ENCODE measurements around the gene RASGEF1B.
"Not testable (repeated sequence)": the region's sequence is repeated elsewhere in the genome, so short reads cannot be mapped to it uniquely, and the experiment has no call there.

The RASGEF1B gene

GRCh38 chr4:81429607-81430006 is 42.1 kb downstream of the RASGEF1B start:
- DNase-seq (ENCODE audit: low spot score): no peak

GRCh38 chr4:81429031-81429430 is 42.7 kb downstream of the RASGEF1B start:
- no peak for DNase-seq (ENCODE audit: low spot score)

- no peak for DNase-seq (ENCODE audit: low spot score)
Measured at GRCh38 chr4:81428002-81428401, 43.7 kb downstream of the RASGEF1B start.

- DNase-seq (ENCODE audit: low spot score): no peak
Measured at GRCh38 chr4:81427344-81427821, 44.3 kb downstream of the RASGEF1B start.

- DNase-seq (ENCODE audit: low spot score): no peak
Measured at GRCh38 chr4:81426770-81427289, 44.9 kb downstream of the RASGEF1B start.

GRCh38 chr4:81424816-81425755 is 46.6 kb downstream of the RASGEF1B start:
- DNase-seq (ENCODE audit: low spot score): no peak

- no peak for DNase-seq (ENCODE audit: low spot score)
Measured at GRCh38 chr4:81424336-81424735, 47.4 kb downstream of the RASGEF1B start.

- DNase-seq (ENCODE audit: low spot score): no peak
Measured at GRCh38 chr4:81422595-81422994, 49.1 kb downstream of the RASGEF1B start.

GRCh38 chr4:81421346-81422218 is 50.1 kb downstream of the RASGEF1B start:
- DNase-seq (ENCODE audit: low spot score): no peak

- no peak for DNase-seq (ENCODE audit: low spot score)
Measured at GRCh38 chr4:81418572-81418971, 53.1 kb downstream of the RASGEF1B start.

- DNase-seq (ENCODE audit: low spot score): no peak
Measured at GRCh38 chr4:81412946-81413495, 58.7 kb downstream of the RASGEF1B start.

- no peak for DNase-seq (ENCODE audit: low spot score)
Measured at GRCh38 chr4:81410680-81411079, 61.0 kb downstream of the RASGEF1B start.

- DNase-seq (ENCODE audit: low spot score): no peak
Measured at GRCh38 chr4:81409836-81410235, 61.9 kb downstream of the RASGEF1B start.

GRCh38 chr4:81408341-81408740 is 63.4 kb downstream of the RASGEF1B start:
- DNase-seq (ENCODE audit: low spot score): no peak

- DNase-seq (ENCODE audit: low spot score): no peak
Measured at GRCh38 chr4:81407726-81408125, 64.0 kb downstream of the RASGEF1B start.

GRCh38 chr4:81406481-81406880 is 65.2 kb downstream of the RASGEF1B start:
- DNase-seq (ENCODE audit: low spot score): not testable (repeated sequence)

- DNase-seq (ENCODE audit: low spot score): peak; percentile 65
Measured at GRCh38 chr4:81405900-81406401, 65.8 kb downstream of the RASGEF1B start.

GRCh38 chr4:81404741-81405140 is 67.0 kb downstream of the RASGEF1B start:
- no peak for DNase-seq (ENCODE audit: low spot score)

GRCh38 chr4:81404294-81404693 is 67.4 kb downstream of the RASGEF1B start:
- no peak for DNase-seq (ENCODE audit: low spot score)

- no peak for DNase-seq (ENCODE audit: low spot score)
Measured at GRCh38 chr4:81399306-81400086, 72.2 kb downstream of the RASGEF1B start.

GRCh38 chr4:81398379-81398778 is 73.3 kb downstream of the RASGEF1B start:
- DNase-seq (ENCODE audit: low spot score): no peak
